Suprapubic skin (tissue), 4 donors: ENCODE measurements around the gene NABP2.

ENCODE experiments used
- CTCF ChIP-seq, 2 donors: fragments of 200-600 bp in 1 of 2; fragments of 450-650 bp in 1 of 2; sonication (generic) in 1 of 2; IDR thresholded peaks; one replicate each; pipeline ENCODE4 v1.5.1; 2016 to 2019; ENCODE audit warnings: antibody characterized with exemption in 2 of 2, mild to moderate bottlenecking in 1 of 2, moderate library complexity in 1 of 2
- POLR2A ChIP-seq, 2 donors: fragments of 450-650 bp; IDR thresholded peaks; one replicate each; pipeline ENCODE4 v1.6.1; 2017; ENCODE audit warnings: antibody characterized with exemption in 2 of 2, mild to moderate bottlenecking in 2 of 2, moderate library complexity in 2 of 2
- POLR2AphosphoS5 ChIP-seq, 3 donors: sonication (generic); formaldehyde crosslinking; IDR thresholded peaks; one replicate each; pipeline ENCODE4 v1.6.1; 2017; ENCODE audit warnings: antibody characterized with exemption in 3 of 3

DNA sequence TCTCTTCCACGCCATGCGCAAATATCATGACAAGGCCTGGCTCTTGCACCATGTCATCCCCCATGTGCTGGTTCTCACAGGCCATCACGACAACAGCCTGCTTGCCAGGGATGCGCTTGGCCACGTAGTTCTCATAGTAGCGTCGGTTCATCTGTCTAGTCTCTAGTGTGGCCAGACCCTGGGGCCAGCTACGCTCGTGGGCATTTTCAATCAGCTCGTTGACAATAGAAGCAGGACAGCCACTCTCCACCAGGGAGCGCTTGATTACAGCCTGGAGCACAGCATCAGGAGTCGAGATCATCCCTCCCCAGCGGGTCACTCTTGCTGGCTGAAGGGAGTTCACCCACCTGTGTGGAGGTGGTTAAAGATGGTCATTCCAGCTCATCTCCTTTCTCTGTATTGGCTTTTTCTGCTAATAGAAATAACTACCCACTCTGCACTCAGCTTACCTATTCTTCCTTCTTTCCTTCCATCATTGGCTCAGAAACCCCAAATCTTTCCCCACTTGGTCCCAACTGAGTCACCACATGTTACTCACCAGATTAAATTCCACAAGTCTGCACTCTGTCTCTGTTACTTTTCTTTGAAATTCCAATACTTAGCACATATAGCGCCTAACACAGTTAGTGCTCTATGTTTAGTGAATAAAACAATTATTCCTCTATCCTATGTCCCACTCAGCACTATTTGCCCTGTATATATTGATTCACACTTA lies 17.5 kb upstream of the NABP2 start:
- TF ChIP-seq CTCF (IDR thresholded peaks at IDR 0.05) = peak; percentile 13 to 57
- no peak for TF ChIP-seq POLR2A (IDR thresholded peaks at IDR 0.05)
- no peak for TF ChIP-seq POLR2AphosphoS5 (IDR thresholded peaks at IDR 0.05)
